ENCODE data around the gene RAD51B.

RAD51B gene

DNA sequence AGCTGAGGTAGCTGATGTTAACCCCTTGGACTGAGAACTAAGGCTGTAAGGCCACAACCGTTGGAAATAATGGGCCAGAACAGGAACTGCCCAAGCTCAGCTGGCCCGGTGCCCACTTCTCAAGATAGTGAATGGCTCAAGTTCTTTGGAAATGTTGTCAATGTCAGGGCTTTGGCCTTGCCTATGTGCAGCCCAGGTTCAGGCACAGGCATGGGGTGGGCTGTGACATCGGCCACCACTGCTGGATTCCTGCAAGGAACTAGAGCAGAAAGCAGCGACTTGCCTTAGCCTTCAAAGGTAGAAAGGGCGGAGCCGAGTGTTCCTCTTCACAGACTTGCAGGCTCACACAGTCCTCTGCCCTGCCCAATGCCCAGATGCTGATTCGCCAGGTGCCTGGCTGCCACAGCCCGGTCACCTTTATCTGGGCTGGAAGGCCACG lies 682.1 kb downstream of the RAD51B start:
- no peak overlapping the region for H3K4me3 ChIP-seq (ENCODE audit: low read length)
- no peak for TF ChIP-seq ZNF274 (IDR thresholded peaks at IDR 0.05; ENCODE audit: low read depth, low read length)

DNA sequence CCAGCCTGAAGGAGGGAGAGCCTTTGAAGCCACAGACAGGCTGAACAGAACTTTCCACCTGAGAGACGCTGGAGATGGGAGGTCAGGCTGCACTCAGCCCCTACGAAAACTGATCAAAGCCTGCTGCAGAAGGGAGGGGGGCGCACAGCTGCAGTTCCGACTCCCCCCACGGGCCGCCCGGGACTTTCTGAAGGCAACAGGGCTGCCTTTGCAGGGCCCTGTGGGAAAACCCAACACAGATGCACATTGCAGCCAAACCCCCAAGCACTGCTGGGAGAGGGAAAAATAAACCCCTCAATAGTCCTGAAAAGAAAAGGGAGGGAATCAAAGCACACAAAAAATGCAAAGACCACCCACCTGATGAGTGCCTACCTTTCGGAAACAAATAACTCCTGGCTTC lies 682.7 kb downstream of the RAD51B start:
- TF ChIP-seq ZNF274 (IDR thresholded peaks at IDR 0.05; ENCODE audit: low read depth, low read length): no peak
- no peak overlapping the region for H3K4me3 ChIP-seq (ENCODE audit: low read length)

DNA sequence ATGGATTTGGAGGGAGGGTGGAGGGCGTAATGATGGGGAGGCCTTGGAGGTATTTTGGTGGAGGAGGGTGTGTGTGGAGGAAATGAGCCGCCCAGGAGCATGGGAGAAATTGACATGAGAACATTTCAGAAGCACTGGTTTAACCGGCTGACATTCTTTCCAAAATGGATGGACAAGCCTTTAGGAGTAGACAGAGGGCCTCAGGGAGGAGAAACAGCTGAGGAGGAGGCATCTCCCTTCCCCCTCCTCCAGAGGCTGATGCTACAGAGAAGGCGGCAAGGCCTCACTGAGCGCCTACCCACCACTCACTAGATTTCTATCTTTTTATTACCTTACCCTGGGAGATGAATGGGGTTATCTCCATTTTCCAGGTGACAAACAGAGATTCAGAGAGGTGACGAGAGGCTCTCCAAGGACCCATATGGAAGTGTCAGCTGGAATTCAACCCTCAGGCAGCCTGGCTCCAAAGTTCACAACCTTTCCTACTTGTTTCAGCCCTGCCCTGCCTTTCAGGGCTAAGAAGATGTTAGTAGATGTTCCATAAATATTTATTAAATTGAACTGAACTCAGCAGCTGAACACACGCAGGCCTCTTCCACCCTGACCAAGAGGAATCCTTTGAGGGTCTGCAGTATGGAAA lies 683.7 kb downstream of the RAD51B start:
- no peak for TF ChIP-seq ZNF274 (IDR thresholded peaks at IDR 0.05; ENCODE audit: low read depth, low read length)
- H3K4me3 ChIP-seq (ENCODE audit: low read length): no peak overlapping the region

DNA sequence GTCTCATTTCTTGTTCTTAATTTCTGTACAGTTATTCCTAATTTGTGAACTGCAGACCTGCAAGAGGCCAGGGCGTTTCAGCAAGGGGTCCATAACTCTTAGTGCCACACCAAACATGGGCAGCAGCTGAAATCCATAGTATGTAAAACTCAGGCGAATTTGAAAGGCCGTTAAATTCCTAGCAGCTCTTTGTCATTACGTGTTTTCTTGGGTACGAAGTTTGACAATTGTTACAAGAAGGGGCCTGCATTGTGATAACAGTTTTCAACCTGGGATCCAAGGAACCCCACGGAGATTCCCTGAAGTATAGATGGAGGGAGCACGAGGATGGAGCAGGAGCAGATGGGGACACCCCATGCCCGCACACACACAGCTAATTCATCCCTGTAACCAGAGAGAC lies 685.3 kb downstream of the RAD51B start:
- no peak for TF ChIP-seq ZNF274 (IDR thresholded peaks at IDR 0.05; ENCODE audit: low read depth, low read length)
- H3K4me3 ChIP-seq (ENCODE audit: low read length): no peak overlapping the region

DNA sequence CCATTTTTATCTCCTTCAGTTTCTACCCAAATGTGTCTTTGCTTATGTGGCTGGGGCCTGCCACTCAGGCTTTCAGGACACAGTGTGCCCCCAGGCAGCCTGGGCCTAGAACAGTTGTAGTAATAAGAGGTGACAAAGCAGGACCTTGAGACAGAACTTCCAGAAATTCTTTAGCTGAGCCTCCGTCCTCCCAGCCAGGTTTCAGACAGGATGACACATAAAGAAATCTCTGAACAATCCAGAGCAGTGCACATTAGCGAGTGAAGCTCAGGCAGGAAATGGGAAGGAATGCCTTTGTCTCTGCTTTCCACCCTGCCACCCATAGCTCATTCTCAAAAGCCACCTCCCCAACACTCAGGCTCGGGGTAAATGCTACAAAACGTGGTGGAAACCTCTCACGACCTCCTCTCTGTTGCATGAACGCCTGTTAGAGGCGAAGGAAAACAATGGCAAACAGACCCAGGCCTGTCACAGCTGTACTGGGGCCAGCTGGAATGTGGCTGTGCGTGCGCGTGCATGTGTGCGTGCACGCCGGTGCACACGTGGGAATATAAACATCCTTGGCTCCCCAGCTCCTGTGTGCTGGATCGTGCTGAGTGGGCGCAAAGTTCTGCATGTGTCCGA lies 686.6 kb downstream of the RAD51B start:
- H3K4me3 ChIP-seq (ENCODE audit: low read length): no peak overlapping the region; the same call in 1 of the 2 replicates

DNA sequence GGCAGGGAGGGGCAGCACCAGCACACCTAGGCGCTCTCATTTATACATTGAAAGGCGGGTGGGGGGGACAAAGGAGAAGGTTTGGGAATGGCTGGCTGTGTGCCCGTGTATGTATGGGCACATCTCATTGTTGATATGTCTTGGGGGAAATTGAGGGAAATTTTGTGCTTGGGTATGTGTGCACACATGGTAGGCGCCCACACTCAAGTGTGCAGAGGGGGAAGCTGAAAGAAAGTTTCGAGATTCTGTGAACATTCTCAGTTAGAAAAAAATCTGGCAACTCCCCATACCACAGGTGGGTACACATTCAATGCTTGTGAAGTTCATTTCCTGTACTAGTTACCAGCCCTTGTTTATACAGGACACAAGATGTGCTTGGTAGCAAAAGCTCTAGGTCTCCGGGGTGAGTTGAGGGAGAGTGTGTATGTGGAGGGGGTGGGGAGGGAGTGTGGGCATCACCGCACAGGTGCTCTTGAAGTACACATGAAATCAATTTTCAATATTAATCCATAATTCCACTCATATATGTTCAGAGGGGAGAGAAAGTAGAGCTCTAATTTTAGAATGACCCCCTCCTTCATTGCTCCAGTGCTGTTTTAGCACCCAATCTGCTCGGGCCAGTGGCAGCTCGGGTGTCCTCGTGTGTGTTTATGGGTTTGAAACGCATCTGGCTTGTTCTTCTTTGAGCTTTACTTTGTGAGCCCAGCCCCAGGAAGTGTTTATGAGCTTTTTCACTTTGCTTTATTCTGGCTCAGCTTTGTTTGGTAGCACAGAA lies 687.3 kb downstream of the RAD51B start:
- no peak overlapping the region; the same call in 1 of the 2 replicates for H3K4me3 ChIP-seq (ENCODE audit: low read length)
- TF ChIP-seq ZNF274 (IDR thresholded peaks at IDR 0.05; ENCODE audit: low read depth, low read length): no peak

More for the DNA sequence above, 686.6 kb downstream of the RAD51B start:
- TF ChIP-seq ZNF274 (IDR thresholded peaks at IDR 0.05; ENCODE audit: low read depth, low read length): no peak

DNA sequence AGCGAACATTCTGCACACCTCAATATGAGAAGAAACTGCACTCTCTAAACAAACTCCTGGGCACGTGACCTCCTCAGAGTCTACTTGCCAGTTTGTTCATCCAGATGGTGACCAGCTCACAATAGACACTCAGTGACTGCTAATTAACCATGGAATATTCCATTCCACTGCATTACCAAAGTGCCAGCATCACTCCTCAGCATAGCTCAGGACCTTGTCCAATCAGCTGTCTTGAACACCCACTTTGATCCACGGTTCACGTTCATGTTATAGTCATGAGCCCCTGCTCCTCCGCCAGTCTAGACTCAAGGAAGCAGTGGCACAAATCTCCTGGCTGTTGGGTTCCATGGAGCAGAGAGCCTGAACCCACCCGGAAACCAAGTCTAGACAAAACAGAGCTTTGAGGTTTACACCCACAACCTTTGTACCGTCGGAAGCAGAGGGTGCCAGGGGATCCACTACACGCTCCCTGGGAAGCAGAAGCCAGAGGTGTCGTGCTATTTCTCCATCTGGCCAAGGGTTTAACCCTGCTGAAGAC lies 688.0 kb downstream of the RAD51B start:
- H3K4me3 ChIP-seq (ENCODE audit: low read length): no peak overlapping the region; the same call in 1 of the 2 replicates
- TF ChIP-seq ZNF274 (IDR thresholded peaks at IDR 0.05; ENCODE audit: low read depth, low read length): no peak

DNA sequence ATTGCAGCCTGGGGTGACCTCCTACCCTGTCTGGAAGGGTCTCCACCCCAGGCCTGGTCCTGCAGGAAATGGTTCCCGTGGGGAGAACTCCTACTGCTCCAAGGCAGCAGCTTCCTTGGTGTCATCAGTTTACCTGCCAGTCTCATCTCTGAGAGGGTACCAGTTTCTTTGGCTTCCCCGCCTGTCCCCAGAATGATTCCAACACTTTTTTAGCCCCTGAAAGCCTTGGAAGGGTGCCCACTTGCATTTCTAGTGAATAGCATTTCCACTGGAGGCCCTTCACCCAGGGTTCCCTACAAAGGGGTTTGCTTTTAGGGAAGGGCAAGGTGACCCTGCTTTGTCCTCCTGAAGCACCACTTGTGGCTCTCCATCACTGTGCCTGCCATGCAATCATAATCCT lies 689.0 kb downstream of the RAD51B start:
- H3K4me3 ChIP-seq (ENCODE audit: low read length): no peak overlapping the region
- no peak for TF ChIP-seq ZNF274 (IDR thresholded peaks at IDR 0.05; ENCODE audit: low read depth, low read length)

DNA sequence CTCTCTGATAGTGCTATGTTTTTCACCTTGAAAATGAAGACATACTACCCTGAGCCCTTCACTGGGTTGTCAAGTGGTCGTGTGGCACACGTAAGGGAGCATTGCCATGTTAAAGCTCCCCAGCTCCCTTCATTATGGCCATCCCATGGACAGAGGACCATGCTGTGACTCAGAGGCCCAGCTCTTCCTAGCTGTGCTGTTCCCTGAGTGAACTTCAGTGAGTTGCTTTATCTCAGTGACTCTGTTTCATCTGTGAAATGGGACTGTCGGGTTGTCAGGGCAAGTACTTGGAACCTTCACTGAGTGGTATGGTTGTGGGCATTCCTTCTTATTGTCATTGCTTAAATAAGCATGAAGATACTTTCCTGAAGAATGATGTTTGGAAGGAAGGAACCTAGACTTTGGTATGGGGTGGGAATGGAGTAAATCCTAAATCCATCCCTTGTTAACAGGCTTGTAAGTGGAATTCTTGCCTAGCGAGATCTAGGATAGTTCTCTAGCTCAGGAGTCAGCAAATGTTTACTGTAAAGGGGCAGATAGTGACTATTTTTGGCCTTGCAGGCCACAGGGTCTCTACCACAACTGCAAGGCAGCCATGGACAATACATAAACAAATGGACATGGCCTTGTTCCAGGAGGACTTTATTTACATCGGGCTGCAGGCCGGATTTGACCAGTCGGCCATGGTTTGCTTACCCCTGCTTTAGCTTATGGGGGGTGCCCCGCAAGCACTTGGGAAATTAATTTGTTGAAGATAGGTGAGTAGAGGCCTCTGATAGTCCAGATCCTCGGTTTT lies 689.8 kb downstream of the RAD51B start:
- no peak for TF ChIP-seq ZNF274 (IDR thresholded peaks at IDR 0.05; ENCODE audit: low read depth, low read length)
- no peak overlapping the region for H3K4me3 ChIP-seq (ENCODE audit: low read length)

DNA sequence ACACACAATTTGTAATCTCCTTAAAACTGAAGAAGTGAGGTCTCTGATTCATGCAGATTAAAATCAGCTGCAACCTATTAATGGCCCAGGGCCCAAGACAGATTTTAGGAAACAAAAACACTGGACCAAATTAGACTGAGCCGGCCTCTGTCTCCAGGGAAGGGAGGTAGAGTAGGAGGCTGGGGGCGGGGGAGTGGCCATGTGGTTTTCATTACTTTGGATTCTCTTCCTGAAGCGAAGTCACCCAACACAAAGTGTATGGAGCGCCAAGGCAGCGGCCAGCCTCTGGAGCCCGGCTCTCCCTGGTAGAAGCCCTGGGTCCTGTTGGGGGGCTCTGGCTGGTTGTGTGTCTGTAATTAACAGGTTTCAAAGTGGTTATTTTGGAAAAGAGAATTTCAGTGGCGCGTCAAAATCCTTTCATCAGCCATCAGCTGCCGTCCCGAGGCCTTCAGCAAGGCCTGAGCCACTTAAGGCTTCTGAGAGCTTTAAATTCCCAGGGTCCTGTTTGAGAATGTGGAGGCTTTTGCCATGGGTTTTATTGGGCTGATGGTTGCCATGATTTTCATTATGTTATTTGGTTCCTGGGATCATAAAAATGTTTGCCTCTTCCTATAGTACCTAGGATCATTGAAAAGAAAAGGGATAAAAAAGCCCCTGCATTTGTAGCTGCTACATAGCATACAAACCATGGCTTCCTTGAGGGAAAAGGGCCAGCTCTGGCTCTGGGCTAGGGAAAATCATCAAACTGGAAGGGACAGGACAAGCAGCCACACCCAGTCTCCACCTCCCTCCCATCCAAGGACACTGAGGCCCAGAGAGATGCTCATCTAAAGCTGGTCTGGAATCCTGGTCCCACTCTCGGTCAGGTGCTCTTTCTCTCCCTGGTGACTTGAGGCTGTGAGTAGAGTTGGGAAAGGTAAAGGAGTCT lies 690.9 kb downstream of the RAD51B start:
- H3K4me3 ChIP-seq (ENCODE audit: low read length): no peak overlapping the region
- no peak for TF ChIP-seq ZNF274 (IDR thresholded peaks at IDR 0.05; ENCODE audit: low read depth, low read length)

DNA sequence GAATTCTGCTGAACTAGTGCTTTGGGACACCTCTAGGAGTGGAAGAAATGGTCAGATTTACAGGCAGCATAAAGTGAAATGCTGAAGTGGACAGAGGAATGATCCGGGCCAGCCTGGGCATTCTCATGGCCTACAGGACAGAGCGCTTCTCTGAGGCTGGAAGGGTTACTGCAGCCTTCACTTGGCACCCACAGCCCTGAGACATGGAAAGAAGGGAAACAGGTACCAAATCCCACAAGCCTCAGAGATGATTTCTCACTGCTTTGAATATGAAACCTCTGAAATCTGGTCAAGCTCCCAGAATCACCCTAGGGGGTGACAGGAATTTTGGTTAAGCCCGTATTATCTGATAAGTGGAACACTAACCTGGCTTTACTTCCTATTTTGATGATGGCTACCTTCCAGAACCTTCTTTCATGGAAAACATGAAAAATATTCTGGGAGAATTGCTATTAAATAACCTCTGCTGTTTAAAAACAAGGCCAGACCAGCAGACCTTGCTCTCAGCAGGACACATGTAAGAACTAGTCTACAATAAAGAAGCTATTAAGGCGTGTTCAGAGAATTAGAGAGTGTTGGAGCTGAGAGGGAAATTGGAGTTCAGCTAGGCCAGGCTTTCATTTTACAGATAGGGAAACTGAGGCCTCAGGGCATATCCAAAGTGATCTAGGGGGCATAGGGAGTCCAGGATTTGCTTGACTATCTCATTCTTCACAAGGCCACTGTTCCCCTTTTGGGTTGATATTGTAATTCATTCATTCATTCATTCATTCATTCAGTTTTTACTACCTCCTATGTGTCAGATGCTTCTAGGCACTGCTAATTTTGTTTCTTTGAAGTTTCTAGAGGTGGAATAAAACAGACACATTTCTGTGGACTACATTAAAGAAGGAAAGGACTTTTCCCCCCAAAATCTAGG lies 691.8 kb downstream of the RAD51B start:
- no peak for TF ChIP-seq ZNF274 (IDR thresholded peaks at IDR 0.05; ENCODE audit: low read depth, low read length)
- H3K4me3 ChIP-seq (ENCODE audit: low read length): no peak overlapping the region

DNA sequence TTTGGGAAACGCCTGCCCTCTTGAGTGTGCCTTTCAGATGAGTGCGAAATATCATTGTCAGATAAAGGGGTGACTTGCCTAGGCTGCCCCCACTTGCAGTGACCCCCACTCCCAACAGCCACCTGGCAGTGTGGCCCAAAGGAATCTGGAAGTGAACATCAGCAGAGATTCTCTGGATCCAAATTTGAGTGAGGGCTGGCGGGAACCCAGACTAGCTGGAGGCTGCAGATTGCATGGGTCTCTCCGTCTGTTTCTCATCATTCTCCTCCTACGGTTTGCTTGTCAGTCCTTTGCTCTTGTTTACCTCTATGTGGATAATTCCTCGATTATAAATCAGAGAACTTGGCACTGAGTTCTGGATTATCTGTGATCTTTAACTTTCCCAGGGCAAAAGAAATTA lies 692.5 kb downstream of the RAD51B start:
- TF ChIP-seq ZNF274 (IDR thresholded peaks at IDR 0.05; ENCODE audit: low read depth, low read length): no peak
- no peak overlapping the region for H3K4me3 ChIP-seq (ENCODE audit: low read length)
